IMR-90 (cell line): Measurements from ENCODE around the gene FAM149A. TPM values are rescaled to one million over a fixed set of nuclear protein-coding genes. Genes with fewer than 3 reads are reported as not detected.

Experiments
- ATAC-seq: fragments of 200-7000 bp; cut with Tn5 transposase; 2 replicates; pipeline ENCODE4 v1.9.1; 2020; ENCODE audit warnings: low read depth, mild to moderate bottlenecking, moderate library complexity
- BruUV-seq: library from RNA; stranded (reverse); fragments of 400-500 nt; replicated peaks from 2 replicates; lab custom pipeline; 2021; lab: Mats Ljungman, UMichigan
- CTCF ChIA-PET: fragments of 300-600 bp; formaldehyde crosslinking; extraction: SDS; loops from one replicate; lab custom pipeline; 2021; ENCODE audit warnings: antibody characterized with exemption; lab: Yijun Ruan, JAX
- POLR2A ChIA-PET: fragments of 300-600 bp; sonication (Branson Sonifier 250); formaldehyde crosslinking; loops from one replicate; lab custom pipeline; 2022; ENCODE audit warnings: antibody characterized with exemption; ENCODE audit not compliant: unreplicated experiment; lab: Charles Lee
- DNase-seq: peaks from one replicate; pipeline ENCODE4 v3.0.0; 2013
- H2AFZ ChIP-seq: replicated peaks from 2 replicates; pipeline ENCODE3; 2013; ENCODE audit warnings: low read length, mild to moderate bottlenecking; ENCODE audit not compliant: poor library complexity
- H2AK5ac ChIP-seq: 2 replicates; pipeline ENCODE4 v1.6.1; 2013; ENCODE audit warnings: low read depth, low read length, inconsistent platforms
- H2AK9ac ChIP-seq: replicated peaks from 2 replicates; pipeline ENCODE3; 2013; ENCODE audit warnings: mild to moderate bottlenecking, low read depth, low read length, moderate library complexity; ENCODE audit not compliant: poor library complexity
- H2BK120ac ChIP-seq: 2 replicates; pipeline ENCODE4 v1.6.1; 2013; ENCODE audit warnings: low read depth, low read length, inconsistent platforms
- H2BK15ac ChIP-seq: 3 replicates; pipeline ENCODE4 v1.6.1; 2013; ENCODE audit warnings: low read depth, low read length, inconsistent platforms
- H2BK20ac ChIP-seq: 2 replicates; pipeline ENCODE4 v1.6.1; 2013; ENCODE audit warnings: low read depth, mild to moderate bottlenecking, inconsistent platforms, low read length, moderate library complexity
- H2BK5ac ChIP-seq: 2 replicates; pipeline ENCODE4 v1.6.1; 2013; ENCODE audit warnings: mild to moderate bottlenecking, low read depth, low read length, inconsistent platforms; ENCODE audit not compliant: poor library complexity, severe bottlenecking
- H3K14ac ChIP-seq: replicated peaks from 2 replicates; pipeline ENCODE4 v1.6.1; 2013; ENCODE audit warnings: low read depth, low read length, inconsistent platforms
- H3K18ac ChIP-seq: 2 replicates; pipeline ENCODE4 v1.6.1; 2013; ENCODE audit warnings: low read depth, low read length, control low read depth
- H3K23ac ChIP-seq: 2 replicates; pipeline ENCODE4 v1.6.1; 2013; ENCODE audit warnings: low read depth, low read length, inconsistent platforms
- H3K27ac ChIP-seq: 2 replicates; pipeline ENCODE4 v1.5.1; 2013; ENCODE audit warnings: mild to moderate bottlenecking, control low read depth, low read length; ENCODE audit not compliant: insufficient read depth
- H3K27me3 ChIP-seq: 2 replicates; pipeline ENCODE4 v1.6.1; 2013; ENCODE audit warnings: low read length; ENCODE audit not compliant: control insufficient read depth, insufficient read depth
- H3K36me3 ChIP-seq: 2 replicates; pipeline ENCODE4 v1.6.1; 2013; ENCODE audit warnings: low read length, mixed read lengths; ENCODE audit not compliant: control insufficient read depth, insufficient read depth
- H3K4ac ChIP-seq: 2 replicates; pipeline ENCODE4 v1.6.1; 2013; ENCODE audit warnings: low read depth, low read length, inconsistent platforms
- H3K4me1 ChIP-seq: 2 replicates; pipeline ENCODE4 v1.6.1; 2013; ENCODE audit warnings: low read length, mixed read lengths; ENCODE audit not compliant: control insufficient read depth, insufficient read depth
- H3K4me2 ChIP-seq: 2 replicates; pipeline ENCODE4 v1.6.1; 2013; ENCODE audit warnings: low read depth, mild to moderate bottlenecking, control low read depth, low read length, moderate library complexity
- H3K4me3 ChIP-seq: 2 replicates; pipeline ENCODE4 v1.5.1; 2013; ENCODE audit warnings: low read depth, mild to moderate bottlenecking, control low read depth, low read length, moderate library complexity; ENCODE audit not compliant: insufficient read depth
- H3K56ac ChIP-seq: 2 replicates; pipeline ENCODE4 v1.6.1; 2013; ENCODE audit warnings: low read length, inconsistent platforms; ENCODE audit not compliant: insufficient read depth; ENCODE audit errors: extremely low read depth
- H3K79me1 ChIP-seq, 2 experiments: 2 replicates each; pipeline ENCODE4 v1.6.1; 2013; ENCODE audit warnings: low read length in 2 of 2, inconsistent platforms in 1 of 2, low read depth in 1 of 2
- H3K9ac ChIP-seq: 2 replicates; pipeline ENCODE4 v1.6.1; 2013; ENCODE audit warnings: low read depth, low read length, control low read depth
- H3K9me1 ChIP-seq: 2 replicates; pipeline ENCODE4 v1.6.1; 2013; ENCODE audit warnings: low read length, inconsistent platforms; ENCODE audit not compliant: insufficient read depth
- H3K9me3 ChIP-seq: 2 replicates; pipeline ENCODE4 v1.6.1; 2013; ENCODE audit warnings: low read length; ENCODE audit not compliant: control insufficient read depth, insufficient read depth
- H4K20me1 ChIP-seq: 2 replicates; pipeline ENCODE4 v1.6.1; 2013; ENCODE audit warnings: low read length, inconsistent platforms; ENCODE audit not compliant: insufficient read depth
- H4K5ac ChIP-seq: 2 replicates; pipeline ENCODE4 v1.6.1; 2013; ENCODE audit warnings: mild to moderate bottlenecking, low read depth, low read length, control low read depth
- H4K8ac ChIP-seq, 2 experiments: 2 replicates each; pipeline ENCODE4 v1.6.1; 2013; ENCODE audit warnings: low read depth in 2 of 2, low read length in 2 of 2, control low read depth in 1 of 2, inconsistent platforms in 1 of 2
- H4K91ac ChIP-seq: 2 replicates; pipeline ENCODE4 v1.6.1; 2013; ENCODE audit warnings: low read depth, low read length, inconsistent platforms; ENCODE audit not compliant: insufficient read depth
- FOS ChIP-seq: fragments of 150-350 bp; IDR thresholded peaks from 2 replicates; pipeline ENCODE4 v1.6.1; 2016; ENCODE audit warnings: low read depth, low read length
- MAZ ChIP-seq: IDR thresholded peaks from 2 replicates; pipeline ENCODE4 v1.6.1; 2012; ENCODE audit warnings: low read depth, mild to moderate bottlenecking, low read length, improper control_type of control experiment, moderate library complexity, borderline replicate concordance
- NFE2L2 ChIP-seq: fragments of 150-350 bp; IDR thresholded peaks from 2 replicates; pipeline ENCODE4 v1.6.1; 2016; ENCODE audit warnings: low read depth, mild to moderate bottlenecking, low read length
- POLR2A ChIP-seq: IDR thresholded peaks from 2 replicates; pipeline ENCODE4 v1.6.1; 2012; ENCODE audit warnings: mild to moderate bottlenecking, low read depth, low read length
- RCOR1 ChIP-seq: IDR thresholded peaks from 2 replicates; pipeline ENCODE4 v1.6.1; 2012; ENCODE audit warnings: mild to moderate bottlenecking, low read length, improper control_type of control experiment; ENCODE audit not compliant: insufficient replicate concordance
- SMC3 ChIP-seq: fragments of 150-350 bp; IDR thresholded peaks from 2 replicates; pipeline ENCODE4 v1.6.1; 2016; ENCODE audit warnings: low read depth, mild to moderate bottlenecking, antibody characterized with exemption, low read length, moderate library complexity
- whole genome bisulfite sequencing, 2 experiments: methylation state at CpG; one replicate each; pipeline versions ENCODE4 v1.1.5 to v1.1.7; 2013; ENCODE audit warnings: missing lambda C conversion rate in 2 of 2; ENCODE audit not compliant: insufficient read length in 1 of 2; ENCODE audit errors: extremely low coverage in 2 of 2; 5-methylcytosine and 5-hydroxymethylcytosine counted together
- dilution Hi-C: fragments of 300-500 bp; cut with HindIII; formaldehyde crosslinking; loops from one replicate; pipeline ENCODE4 v1.14.3; 2018; ENCODE audit warnings: low sequenced_read_pairs; ENCODE audit not compliant: unreplicated experiment
- in situ Hi-C: fragments of 300-500 bp; cut with MboI; formaldehyde crosslinking; loops from 3 replicates; pipeline ENCODE4 v1.14.3; 2019; ENCODE audit warnings: low sequenced_read_pairs, inconsistent platforms, mixed read lengths
- intact Hi-C: fragments of 100-400 bp; cut with micrococcal nuclease; formaldehyde crosslinking; loops from 2 replicates; pipeline ENCODE4 v1.10.0; 2022
- polyA plus RNA-seq, 3 experiments: library from polyadenylated mRNA; depleted of rRNA; stranded (reverse); fragments of >200 nt; gene quantifications; 2 replicates each; pipeline ENCODE4 v1.2.3, GENCODE V29; 2012; ENCODE audit warnings: low replicate concordance in 1 of 3
- total RNA-seq: library from RNA; depleted of rRNA; stranded (reverse); fragments of >200 nt; gene quantifications from 2 replicates; pipeline ENCODE4 v1.2.3, GENCODE V29; 2012
- TF ChIP-seq, protein P1 (sequence below): fragments of 150-350 bp; IDR thresholded peaks from 2 replicates; pipeline ENCODE4 v1.6.1; 2016; ENCODE audit warnings: low read depth, mild to moderate bottlenecking, low read length, moderate library complexity, borderline replicate concordance

The FAM149A gene
- total and polyA plus RNA-seq, 2 of the 4 experiments (the other 2 are of a cell fraction), result 0.54 to 0.70 TPM

DNA sequence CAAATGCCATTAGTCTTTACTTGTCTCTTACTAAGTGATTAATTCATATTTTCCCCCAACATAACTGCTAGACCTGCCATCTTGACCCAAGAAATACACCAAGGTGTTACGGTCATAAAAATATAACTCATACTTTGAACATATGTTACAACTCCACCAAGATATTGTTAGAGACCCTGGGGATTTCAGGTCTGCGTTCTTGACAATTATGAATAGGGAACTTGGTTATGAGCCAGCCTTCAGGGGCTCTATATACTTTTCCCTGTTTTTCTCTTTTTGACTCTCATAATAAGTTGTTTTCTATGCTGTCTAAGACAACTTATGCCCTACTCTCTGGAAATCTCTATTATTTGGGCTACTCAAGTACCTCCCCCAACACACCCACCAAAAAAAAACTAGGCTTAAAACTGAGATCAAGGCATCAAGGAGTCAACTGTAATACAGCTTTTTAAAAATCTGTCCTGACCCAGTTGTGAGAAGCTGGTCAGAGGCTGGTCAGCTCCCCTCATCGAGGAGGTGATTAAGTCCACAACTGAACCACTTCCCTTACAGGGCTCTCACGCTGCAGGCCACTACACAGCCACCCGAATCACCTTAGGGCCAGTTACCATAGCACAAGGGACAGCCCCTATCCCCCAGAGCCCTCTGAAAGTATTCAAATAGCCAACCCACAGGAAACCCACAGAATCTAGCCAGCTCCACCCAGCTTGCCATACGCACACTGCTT lies 46.1 kb upstream of the FAM149A start:
- in situ Hi-C loops (no loop called here), intact Hi-C loops (no loop called here), dilution Hi-C loops (no loop called here)
- ChIA-PET POLR2A (no interaction called here), CTCF (no interaction called here)
- Histone ChIP-seq H3K9me1 (no peaks in the 10 kb centered on the region), H3K56ac (no peak overlapping the region), H3K18ac (no peak overlapping the region), H3K23ac (no peak overlapping the region), H4K91ac (no peak overlapping the region), H4K8ac (no peak overlapping the region), H2BK20ac (no peak overlapping the region), H3K79me1 (no peaks in the 10 kb centered on the region), H2AK5ac (no peak overlapping the region), H2BK15ac (no peak overlapping the region), H3K14ac (no peak overlapping the region), H3K27ac (no peak overlapping the region), H3K4me1 (no peaks in the 10 kb centered on the region), H2AFZ (no peak overlapping the region), H4K20me1 (no peaks in the 10 kb centered on the region), H3K4ac (no peak overlapping the region), H3K9ac (no peak overlapping the region), H3K36me3 (no peaks in the 10 kb centered on the region), H3K27me3 (no peaks in the 10 kb centered on the region), H2BK120ac (no peak overlapping the region), H3K4me3 (no peak overlapping the region), H4K5ac (no peak overlapping the region), H3K4me2 (no peak overlapping the region), H2AK9ac (no peak overlapping the region), H2BK5ac (no peak overlapping the region), H3K9me3 (no peaks in the 10 kb centered on the region)
- no CpG with 5 or more reads among the region's 6 CpGs for WGBS, 2 experiments
- no TSS peak for BruUV-seq
- no peak for DNase-seq
- TF ChIP-seq NFE2L2 (no peak), SMC3 (no peak), MAZ (no peak), FOS (no peak), RCOR1 (no peak), POLR2A (no peak)
- TF ChIP-seq, protein P1, sequence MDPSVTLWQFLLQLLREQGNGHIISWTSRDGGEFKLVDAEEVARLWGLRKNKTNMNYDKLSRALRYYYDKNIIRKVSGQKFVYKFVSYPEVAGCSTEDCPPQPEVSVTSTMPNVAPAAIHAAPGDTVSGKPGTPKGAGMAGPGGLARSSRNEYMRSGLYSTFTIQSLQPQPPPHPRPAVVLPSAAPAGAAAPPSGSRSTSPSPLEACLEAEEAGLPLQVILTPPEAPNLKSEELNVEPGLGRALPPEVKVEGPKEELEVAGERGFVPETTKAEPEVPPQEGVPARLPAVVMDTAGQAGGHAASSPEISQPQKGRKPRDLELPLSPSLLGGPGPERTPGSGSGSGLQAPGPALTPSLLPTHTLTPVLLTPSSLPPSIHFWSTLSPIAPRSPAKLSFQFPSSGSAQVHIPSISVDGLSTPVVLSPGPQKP, result no peak
- no peak for ATAC-seq
